ENCODE measurements around the gene PELO. TPM values are rescaled to one million over a fixed set of nuclear protein-coding genes. Genes with fewer than 3 reads are reported as not detected.
"Not testable (repeated sequence)": the region's sequence is repeated elsewhere in the genome, so short reads cannot be mapped to it uniquely, and the experiment has no call there.

PELO gene, protein sequence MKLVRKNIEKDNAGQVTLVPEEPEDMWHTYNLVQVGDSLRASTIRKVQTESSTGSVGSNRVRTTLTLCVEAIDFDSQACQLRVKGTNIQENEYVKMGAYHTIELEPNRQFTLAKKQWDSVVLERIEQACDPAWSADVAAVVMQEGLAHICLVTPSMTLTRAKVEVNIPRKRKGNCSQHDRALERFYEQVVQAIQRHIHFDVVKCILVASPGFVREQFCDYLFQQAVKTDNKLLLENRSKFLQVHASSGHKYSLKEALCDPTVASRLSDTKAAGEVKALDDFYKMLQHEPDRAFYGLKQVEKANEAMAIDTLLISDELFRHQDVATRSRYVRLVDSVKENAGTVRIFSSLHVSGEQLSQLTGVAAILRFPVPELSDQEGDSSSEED
- polyA plus RNA-seq = 10 to 100 TPM in 1 of 4 donors, 1 to 10 TPM in 3; 4.0 to 10.8 (median 9.3) TPM
- long read RNA-seq, donor 1, full-length matches to known transcripts = 2 of 20 reads
- long read RNA-seq, donor 1, partial matches to known transcripts = 18 of 20 reads
- long read RNA-seq, donor 1, other reads (novel, unspliced or antisense) = 0 of 20 reads
- long read RNA-seq, donor 2, partial matches to known transcripts = 8 of 8 reads
- long read RNA-seq, donor 2, other reads (novel, unspliced or antisense) = 0 of 8 reads
- long read RNA-seq, donor 3, partial matches to known transcripts = 16 of 18 reads
- long read RNA-seq, donor 3, other reads (novel, unspliced or antisense) = 0 of 18 reads
- long read RNA-seq, donor 4 = 0 reads
- long read RNA-seq, donor 5, partial matches to known transcripts = 6 of 6 reads
- long read RNA-seq, donor 5, other reads (novel, unspliced or antisense) = 0 of 6 reads
- long read RNA-seq, donor 6, partial matches to known transcripts = 5 of 5 reads
- long read RNA-seq, donor 6, other reads (novel, unspliced or antisense) = 0 of 5 reads
- long read RNA-seq, donor 7, partial matches to known transcripts = 27 of 28 reads
- long read RNA-seq, donor 7, other reads (novel, unspliced or antisense) = 0 of 28 reads
- long read RNA-seq, donor 8 = 0 reads
- long read RNA-seq, donor 9 = 0 reads
- long read RNA-seq, donor 10, partial matches to known transcripts = 29 of 29 reads
- long read RNA-seq, donor 10, other reads (novel, unspliced or antisense) = 0 of 29 reads

- Histone ChIP-seq H3K27me3 (ENCODE audit: control insufficient read depth in 3 of 3, insufficient read depth in 3 of 3, low read length in 3 of 3) (no peaks in the 10 kb centered on the region), H3K4me3 (ENCODE audit: low read depth in 1 of 3, low read length in 3 of 3) (peak within 1 kb of the TSS; percentile 52 to 94 (median 60)), H3K36me3 (ENCODE audit: control insufficient read depth in 3 of 3, insufficient read depth in 2 of 3, low read depth in 1 of 3, low read length in 3 of 3) (no peaks in the 10 kb centered on the region), H3K27ac (ENCODE audit: low read depth in 1 of 3, low read length in 2 of 3) (peak within 1 kb of the TSS; percentile 75 to 95 (median 89)), H3K4me1 (ENCODE audit: control insufficient read depth in 3 of 3, insufficient read depth in 2 of 3, low read depth in 1 of 3, low read length in 2 of 3) (peaks cover 0 to 15% (median 12%) of the 10 kb centered on the region in 3 donors), H3K9me3 (ENCODE audit: control insufficient read depth in 2 of 2, insufficient read depth in 1 of 2, low read depth in 1 of 2, low read length in 1 of 2) (no peaks in the 10 kb centered on the region)
- DNase-seq = peak; percentile 83 to 88
- no peak for FAIRE-seq
- 1% methylated on average over 56 to 61 of the region's 61 CpGs for WGBS, 3 donors
Measured at GRCh38 chr5:52787600-52788504, at the start of gene PELO, which contains the start of gene ITGA1. Gene PELO, plus strand, starts transcription at chr5:52787916. Its CDS starts 12,479 bp downstream, at chr5:52800395. Gene ITGA1, plus strand, starts transcription at chr5:52787916. Its CDS starts 438 bp downstream, at chr5:52788354.

DNA sequence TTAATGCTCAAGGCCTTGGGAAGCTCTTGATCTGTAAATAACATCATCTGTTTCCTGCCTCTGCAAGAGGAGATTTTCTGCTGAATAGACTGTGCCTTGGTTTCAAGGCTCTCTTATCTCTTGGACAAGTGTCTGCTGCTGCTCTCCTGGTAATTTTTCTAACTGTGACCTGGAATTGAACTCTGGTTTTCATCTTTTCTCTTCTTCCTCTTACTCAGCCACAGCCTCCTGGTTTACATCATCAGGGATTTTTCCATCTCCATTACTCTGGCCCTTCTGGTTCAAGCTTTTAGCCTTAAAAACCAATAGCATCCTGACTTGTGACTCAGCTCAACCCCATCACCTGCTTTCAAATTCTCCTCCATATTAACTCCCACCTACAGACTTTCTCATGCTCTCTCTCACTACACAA, 49.6 kb upstream of the PELO start:
- Histone ChIP-seq H3K4me3 (ENCODE audit: low read depth in 1 of 3, low read length in 3 of 3) (no peak overlapping the region), H3K27me3 (ENCODE audit: control insufficient read depth in 3 of 3, insufficient read depth in 3 of 3, low read length in 3 of 3) (no peaks in the 10 kb centered on the region), H3K27ac (ENCODE audit: low read depth in 1 of 3, low read length in 2 of 3) (peak overlapping the region in 2 of 3 donors; percentile 8 to 60), H3K4me1 (ENCODE audit: control insufficient read depth in 3 of 3, insufficient read depth in 2 of 3, low read depth in 1 of 3, low read length in 2 of 3) (peaks cover 0 to 14% (median 0%) of the 10 kb centered on the region in 3 donors), H3K9me3 (ENCODE audit: control insufficient read depth in 2 of 2, insufficient read depth in 1 of 2, low read depth in 1 of 2, low read length in 1 of 2) (no peaks in the 10 kb centered on the region), H3K36me3 (ENCODE audit: control insufficient read depth in 3 of 3, insufficient read depth in 2 of 3, low read depth in 1 of 3, low read length in 3 of 3) (no peaks in the 10 kb centered on the region)
- DNase-seq (no peak), FAIRE-seq (no peak)

GRCh38 chr5:52740007-52740406, 47.7 kb upstream of the PELO start:
- peaks cover 0 to 19% (median 0%) of the 10 kb centered on the region in 3 donors for H3K4me1 ChIP-seq (ENCODE audit: control insufficient read depth in 3 of 3, insufficient read depth in 2 of 3, low read depth in 1 of 3, low read length in 2 of 3)
- no peaks in the 10 kb centered on the region for H3K27me3 ChIP-seq (ENCODE audit: control insufficient read depth in 3 of 3, insufficient read depth in 3 of 3, low read length in 3 of 3)
- no peaks in the 10 kb centered on the region for H3K9me3 ChIP-seq (ENCODE audit: control insufficient read depth in 2 of 2, insufficient read depth in 1 of 2, low read depth in 1 of 2, low read length in 1 of 2)
- no peak overlapping the region for H3K27ac ChIP-seq (ENCODE audit: low read depth in 1 of 3, low read length in 2 of 3)
- H3K4me3 ChIP-seq (ENCODE audit: low read depth in 1 of 3, low read length in 3 of 3) = no peak overlapping the region
- H3K36me3 ChIP-seq (ENCODE audit: control insufficient read depth in 3 of 3, insufficient read depth in 2 of 3, low read depth in 1 of 3, low read length in 3 of 3) = no peaks in the 10 kb centered on the region
- FAIRE-seq (no peak), DNase-seq (no peak)
- 27 to 50% (median 39%) methylated on average over 2 of the region's 2 CpGs for WGBS, 3 donors

GRCh38 chr5:52743012-52743411, 44.7 kb upstream of the PELO start:
- no peak overlapping the region for H3K4me3 ChIP-seq (ENCODE audit: low read depth in 1 of 3, low read length in 3 of 3)
- peak overlapping the region in 2 of 3 donors; percentile 30 to 77 for H3K27ac ChIP-seq (ENCODE audit: low read depth in 1 of 3, low read length in 2 of 3)
- no peak for DNase-seq
- H3K4me1 ChIP-seq (ENCODE audit: control insufficient read depth in 3 of 3, insufficient read depth in 2 of 3, low read depth in 1 of 3, low read length in 2 of 3) = peaks cover 0 to 17% (median 0%) of the 10 kb centered on the region in 3 donors
- H3K36me3 ChIP-seq (ENCODE audit: control insufficient read depth in 3 of 3, insufficient read depth in 2 of 3, low read depth in 1 of 3, low read length in 3 of 3) = no peaks in the 10 kb centered on the region
- WGBS, 3 donors = 49 to 91% (median 68%) methylated on average over 2 of the region's 2 CpGs
- no peak for FAIRE-seq
- no peaks in the 10 kb centered on the region for H3K27me3 ChIP-seq (ENCODE audit: control insufficient read depth in 3 of 3, insufficient read depth in 3 of 3, low read length in 3 of 3)
- no peaks in the 10 kb centered on the region for H3K9me3 ChIP-seq (ENCODE audit: control insufficient read depth in 2 of 2, insufficient read depth in 1 of 2, low read depth in 1 of 2, low read length in 1 of 2)

DNA sequence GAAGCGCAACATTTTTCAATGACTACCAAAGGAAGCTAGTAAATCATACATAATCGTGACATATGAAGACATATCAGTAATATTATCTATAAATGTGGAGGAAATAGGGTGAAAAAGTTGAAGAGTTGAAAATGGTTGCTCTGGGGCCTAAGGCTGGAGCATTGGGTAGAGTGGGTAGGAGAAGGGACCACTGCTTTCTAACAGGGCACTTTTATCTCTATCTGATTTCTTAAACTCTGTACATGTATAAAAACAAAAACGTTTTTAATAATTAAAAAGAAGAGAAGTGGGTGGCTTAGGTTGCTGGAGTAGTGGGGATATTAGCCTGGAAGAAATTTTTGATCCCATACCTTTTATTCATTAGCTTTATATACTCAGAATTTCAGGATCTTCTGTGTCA, 44.2 kb upstream of the PELO start:
- H3K9me3 ChIP-seq (ENCODE audit: control insufficient read depth in 2 of 2, insufficient read depth in 1 of 2, low read depth in 1 of 2, low read length in 1 of 2) = no peaks in the 10 kb centered on the region
- no peaks in the 10 kb centered on the region for H3K36me3 ChIP-seq (ENCODE audit: control insufficient read depth in 3 of 3, insufficient read depth in 2 of 3, low read depth in 1 of 3, low read length in 3 of 3)
- H3K4me3 ChIP-seq (ENCODE audit: low read depth in 1 of 3, low read length in 3 of 3) = no peak overlapping the region
- FAIRE-seq (no peak), DNase-seq (no peak)
- 59 to 76% (median 66%) methylated on average over 3 of the region's 3 CpGs for WGBS, 3 donors
- H3K27me3 ChIP-seq (ENCODE audit: control insufficient read depth in 3 of 3, insufficient read depth in 3 of 3, low read length in 3 of 3) = no peaks in the 10 kb centered on the region
- peak overlapping the region in 2 of 3 donors; percentile 30 to 77 for H3K27ac ChIP-seq (ENCODE audit: low read depth in 1 of 3, low read length in 2 of 3)
- peaks cover 0 to 14% (median 0%) of the 10 kb centered on the region in 3 donors for H3K4me1 ChIP-seq (ENCODE audit: control insufficient read depth in 3 of 3, insufficient read depth in 2 of 3, low read depth in 1 of 3, low read length in 2 of 3)

- WGBS, 3 donors = 21 to 74% (median 43%) methylated on average over 1 of the region's 1 CpG
- Histone ChIP-seq H3K4me3 (ENCODE audit: low read depth in 1 of 3, low read length in 3 of 3) (no peak overlapping the region), H3K4me1 (ENCODE audit: control insufficient read depth in 3 of 3, insufficient read depth in 2 of 3, low read depth in 1 of 3, low read length in 2 of 3) (peaks cover 0 to 14% (median 0%) of the 10 kb centered on the region in 3 donors), H3K27me3 (ENCODE audit: control insufficient read depth in 3 of 3, insufficient read depth in 3 of 3, low read length in 3 of 3) (no peaks in the 10 kb centered on the region), H3K27ac (ENCODE audit: low read depth in 1 of 3, low read length in 2 of 3) (no peak overlapping the region), H3K9me3 (ENCODE audit: control insufficient read depth in 2 of 2, insufficient read depth in 1 of 2, low read depth in 1 of 2, low read length in 1 of 2) (no peaks in the 10 kb centered on the region), H3K36me3 (ENCODE audit: control insufficient read depth in 3 of 3, insufficient read depth in 2 of 3, low read depth in 1 of 3, low read length in 3 of 3) (no peaks in the 10 kb centered on the region)
- FAIRE-seq (no peak), DNase-seq (peak in 1 of 2 donors; percentile 60)
Measured at GRCh38 chr5:52743970-52744369, 43.7 kb upstream of the PELO start.

GRCh38 chr5:52744867-52745458, 42.8 kb upstream of the PELO start:
- peak overlapping the region in 2 of 3 donors; percentile 39 to 54 for H3K27ac ChIP-seq (ENCODE audit: low read depth in 1 of 3, low read length in 2 of 3)
- DNase-seq; H3K27me3 ChIP-seq (ENCODE audit: control insufficient read depth in 3 of 3, insufficient read depth in 3 of 3, low read length in 3 of 3); H3K36me3 ChIP-seq (ENCODE audit: control insufficient read depth in 3 of 3, insufficient read depth in 2 of 3, low read depth in 1 of 3, low read length in 3 of 3); H3K4me3 ChIP-seq (ENCODE audit: low read depth in 1 of 3, low read length in 3 of 3); H3K4me1 ChIP-seq (ENCODE audit: control insufficient read depth in 3 of 3, insufficient read depth in 2 of 3, low read depth in 1 of 3, low read length in 2 of 3); H3K9me3 ChIP-seq (ENCODE audit: control insufficient read depth in 2 of 2, insufficient read depth in 1 of 2, low read depth in 1 of 2, low read length in 1 of 2); FAIRE-seq: not testable (repeated sequence)
- WGBS, 3 donors = 85 to 94% (median 90%) methylated on average over 2 of the region's 2 CpGs
